Stimulated activated CD4-positive, alpha-beta T cell treated with anti-CD3 and anti-CD28 coated beads, Interleukin-1b, Interleukin-23, amount 100 ng/mL, for 24 hours (primary cell): ENCODE measurements around the gene CD1C.
"Not testable (repeated sequence)": the region's sequence is repeated elsewhere in the genome, so short reads cannot be mapped to it uniquely, and the experiment has no call there.

ENCODE experiments used
- DNase-seq, 4 experiments: peaks; one replicate each; pipeline ENCODE4 v3.0.0-alpha.2; 2020; ENCODE audit warnings: low read depth in 4 of 4, low spot score in 1 of 4

Gene CD1C

DNA sequence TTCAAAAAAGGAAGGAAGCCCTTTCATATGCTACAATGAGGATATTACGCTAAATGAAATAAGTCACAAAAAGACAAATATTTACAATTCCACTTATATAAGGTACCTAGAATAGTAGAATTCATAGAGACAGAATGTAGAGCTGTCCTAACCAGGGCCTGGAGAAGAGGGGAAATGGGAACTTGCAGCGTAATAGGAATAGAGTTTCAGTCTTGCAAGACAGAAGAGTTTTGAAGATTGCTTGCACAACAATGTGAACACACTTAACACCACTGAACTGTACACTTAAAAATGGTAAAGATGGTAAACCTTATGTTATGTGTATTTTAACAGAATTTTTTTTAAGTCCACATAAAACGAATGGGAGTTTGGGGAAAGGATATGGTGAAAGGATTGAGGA is 38.7 kb downstream of the CD1C start:
- no peak for DNase-seq

DNA sequence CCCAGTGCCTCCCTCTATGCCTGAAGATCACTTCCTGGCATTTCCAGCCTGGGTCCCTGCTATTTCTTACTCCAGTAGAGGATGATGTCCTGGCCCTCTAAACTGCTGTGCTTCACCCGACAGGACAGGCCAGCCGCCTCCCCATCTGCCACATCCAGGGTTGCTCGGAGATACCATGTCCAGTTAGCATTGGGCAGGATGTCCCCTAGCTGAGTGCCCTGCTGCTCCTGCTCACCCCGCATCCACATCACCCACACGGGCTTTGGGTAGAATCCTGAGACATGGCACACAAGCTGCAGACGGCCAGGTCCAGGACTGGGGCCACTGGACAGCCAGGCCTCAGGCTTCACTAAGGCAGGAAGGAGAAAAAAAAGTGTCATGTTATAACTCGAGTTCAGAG is 39.6 kb downstream of the CD1C start:
- no peak for DNase-seq

DNA sequence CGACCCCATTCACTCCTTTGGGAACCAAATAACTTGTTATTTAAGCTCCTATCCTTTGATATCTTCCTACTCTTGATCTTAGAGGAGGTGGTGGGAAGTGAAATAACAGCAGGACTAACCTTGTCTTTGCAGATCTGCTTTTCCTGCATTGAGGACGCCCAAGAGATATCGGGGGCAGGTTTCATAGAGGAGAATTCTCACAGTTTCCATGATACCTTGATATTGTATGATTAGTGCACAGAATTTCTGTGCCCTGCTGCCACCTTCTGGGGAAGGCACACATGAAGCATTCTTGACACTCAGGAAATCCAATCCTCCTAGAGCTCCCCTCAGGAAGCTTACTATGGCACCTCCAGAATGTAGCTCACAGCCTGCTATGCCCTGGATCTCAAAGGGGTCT is 40.0 kb downstream of the CD1C start:
- DNase-seq, result no peak

DNA sequence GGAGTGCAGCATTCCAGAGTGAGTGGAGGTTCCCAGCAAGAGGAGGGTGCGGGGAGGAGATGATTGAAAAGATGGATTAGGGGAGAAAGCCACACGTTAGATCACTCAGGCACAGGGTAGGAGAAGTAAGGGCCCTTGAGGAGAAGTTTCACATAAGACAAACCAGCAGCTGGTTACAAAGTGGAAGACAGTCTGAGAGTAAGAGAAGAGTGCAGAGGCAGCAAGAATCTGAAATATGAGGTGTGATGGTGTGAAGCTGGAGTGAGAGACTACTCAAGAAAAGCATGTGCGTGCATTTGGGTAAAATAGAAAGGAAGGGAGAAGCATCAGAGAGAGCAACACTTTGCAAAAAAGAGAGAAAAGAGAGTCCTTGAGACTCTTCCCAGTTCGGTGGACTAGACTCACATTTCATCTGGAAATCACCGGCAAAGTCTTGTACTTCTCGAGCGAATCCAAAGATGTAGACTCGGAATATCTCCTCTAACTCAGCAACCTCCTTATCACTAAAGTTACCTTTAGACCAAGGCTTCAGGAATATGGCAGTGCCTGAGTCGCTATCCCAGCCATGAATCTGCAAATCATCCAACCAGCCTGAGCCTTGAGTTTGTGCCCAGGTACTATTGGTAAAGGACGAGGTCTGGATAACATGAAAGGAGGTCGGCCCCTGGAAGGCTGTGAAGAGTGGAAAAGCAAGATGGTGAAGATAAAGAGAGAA is 40.8 kb downstream of the CD1C start:
- no peak for DNase-seq

DNA sequence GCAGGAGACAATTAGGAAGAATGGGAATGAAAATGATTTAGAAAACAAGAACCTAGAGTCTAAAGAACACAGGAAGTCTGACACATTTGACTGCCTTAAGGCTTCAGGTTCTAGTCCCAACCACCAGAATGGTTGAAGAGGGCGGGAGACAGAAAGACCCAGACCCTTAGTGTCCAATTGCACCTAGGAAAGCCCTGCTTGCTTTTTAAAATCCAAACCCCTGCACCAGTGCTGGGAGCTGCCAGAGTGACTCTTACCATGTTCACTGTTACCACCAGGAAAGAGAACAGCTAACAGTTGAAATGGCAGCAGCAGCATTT is 41.3 kb downstream of the CD1C start:
- no peak for DNase-seq

DNA sequence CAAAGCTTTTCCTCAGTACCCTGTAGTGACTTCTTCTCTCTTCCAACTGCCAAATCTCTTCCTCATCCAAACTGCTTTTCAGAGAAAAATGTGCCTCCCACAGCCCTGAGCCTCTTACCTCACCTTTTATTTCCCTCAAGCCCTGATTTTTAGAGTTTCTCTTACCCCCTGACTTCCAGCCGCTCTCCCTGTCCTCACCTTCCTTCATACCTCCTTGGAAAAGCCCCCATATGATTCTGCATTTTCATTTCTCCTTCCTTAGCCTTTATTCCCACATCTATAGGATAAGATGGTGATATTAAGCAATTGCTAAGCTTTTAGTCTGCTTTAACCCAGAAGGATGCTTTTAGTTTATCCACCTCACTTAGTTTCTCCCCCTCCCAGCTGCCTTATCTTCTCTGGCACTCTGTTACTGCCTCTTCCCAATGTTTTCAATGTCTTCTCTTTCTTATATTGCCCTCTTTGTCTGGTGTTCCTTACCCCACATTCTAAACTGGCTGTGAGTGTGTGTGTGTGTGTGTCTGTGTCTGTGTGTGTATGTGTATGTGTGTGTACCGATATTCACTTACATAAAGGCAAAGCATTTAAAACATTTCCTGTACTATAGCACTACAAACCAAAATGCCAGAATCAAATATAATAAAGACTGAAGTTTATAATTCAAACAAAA is 41.9 kb downstream of the CD1C start, which contains the start of gene CD1B:
Gene CD1B, minus strand, starts transcription at position 51 of the 670 bp plus-strand sequence. CDS start 108 bp downstream, outside the sequence.
- DNase-seq, result no peak

DNA sequence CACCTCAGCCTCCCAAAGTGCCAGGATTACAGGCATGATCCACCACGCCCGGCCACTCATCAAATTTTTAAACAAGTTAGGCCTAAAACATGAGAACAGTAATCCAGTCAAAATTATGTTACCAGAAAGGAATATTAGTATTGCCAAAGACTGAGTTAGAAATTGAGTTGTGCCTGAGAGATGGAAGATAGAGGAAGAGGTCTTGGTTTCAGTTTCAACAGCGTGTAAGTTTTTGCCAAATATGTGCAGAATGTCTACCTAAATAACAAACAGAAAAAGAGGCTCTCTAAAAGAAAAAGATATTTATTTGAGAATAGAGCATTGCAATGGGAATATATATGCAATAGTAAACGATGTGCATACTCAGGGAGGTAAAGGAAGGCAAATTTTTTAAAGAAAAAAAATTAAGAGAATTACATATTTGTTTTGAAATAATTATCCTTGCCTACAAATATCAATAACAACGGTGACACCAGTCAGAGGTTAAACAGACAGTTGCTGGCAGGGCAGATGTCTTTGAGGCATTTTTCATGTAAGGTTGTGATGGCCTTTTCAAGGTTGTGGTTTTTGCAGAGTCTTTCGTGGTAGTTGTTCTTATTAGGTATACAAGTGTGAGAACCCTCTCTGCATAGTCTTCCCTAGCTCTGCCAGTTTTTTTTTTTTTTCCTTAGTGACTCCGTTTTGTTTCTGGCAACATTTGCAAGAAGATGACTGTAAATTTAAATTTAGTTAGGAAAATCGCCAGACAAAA is 43.9 kb downstream of the CD1C start:
- DNase-seq, result no peak

DNA sequence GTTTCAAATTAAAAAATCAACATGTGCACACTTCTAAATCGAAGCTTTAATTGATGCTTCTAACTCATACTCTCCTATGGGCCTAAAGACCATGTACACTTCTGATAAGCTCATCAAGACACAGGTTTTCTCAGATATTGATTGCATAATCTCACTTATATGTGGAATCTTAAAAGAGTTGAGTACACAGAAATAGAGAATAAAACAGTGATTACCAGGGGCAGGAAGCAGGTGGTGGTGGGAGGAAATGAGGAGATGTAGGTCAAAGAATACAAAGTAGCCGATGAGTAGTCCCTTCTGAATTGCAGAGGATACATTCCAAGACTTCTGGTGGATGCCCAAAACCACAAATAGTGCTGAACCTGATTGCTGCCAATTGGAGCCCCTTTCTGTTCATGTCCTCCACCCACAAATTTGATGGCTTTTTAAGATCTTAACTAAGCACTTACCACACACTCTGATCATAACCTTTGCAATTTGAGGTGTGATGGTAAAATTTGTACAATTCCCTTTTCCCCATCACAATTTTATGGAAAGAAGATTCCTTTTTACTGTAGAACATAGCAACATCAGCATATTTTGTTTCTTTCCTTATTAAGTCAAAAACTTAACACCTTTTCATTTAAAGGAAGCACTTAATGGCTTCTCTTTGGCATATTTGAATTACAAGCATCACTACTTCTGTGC is 44.9 kb downstream of the CD1C start:
- DNase-seq, result no peak

DNA sequence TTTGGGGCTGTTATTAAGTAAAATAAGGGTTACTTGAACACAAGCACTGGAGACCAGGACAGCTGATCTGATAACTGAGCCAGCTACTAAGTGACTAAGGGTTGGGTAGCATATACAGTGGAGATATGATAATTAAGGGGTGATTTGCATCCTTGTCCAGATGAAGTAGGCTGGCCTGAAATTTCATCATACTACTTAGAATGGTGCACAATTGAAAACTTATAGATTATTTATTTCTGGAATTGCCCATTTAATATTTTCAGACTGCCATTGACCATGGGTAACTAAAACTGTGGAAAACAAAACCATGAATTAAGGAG is 45.5 kb downstream of the CD1C start:
- no peak for DNase-seq

DNA sequence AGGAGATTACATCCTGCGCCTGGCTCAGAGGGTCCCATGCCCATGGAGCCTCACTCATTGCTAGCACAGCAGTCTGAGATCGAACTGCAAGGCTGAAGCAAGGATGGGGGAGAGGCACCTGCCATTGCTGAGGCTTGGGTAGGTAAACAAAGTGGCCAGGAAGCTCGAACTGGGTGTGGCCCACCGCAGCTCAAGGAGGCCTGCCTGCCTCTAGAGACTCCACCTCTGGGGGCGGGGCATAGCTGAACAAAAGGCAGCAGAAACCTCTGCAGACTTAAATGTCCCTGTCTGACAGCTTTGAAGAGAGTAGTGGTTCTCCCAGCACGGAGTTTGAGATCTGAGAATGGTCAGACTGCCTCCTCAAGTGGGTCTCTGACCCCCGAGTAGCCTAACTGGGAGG is 46.7 kb downstream of the CD1C start:
- DNase-seq, result not testable (repeated sequence)
